T-helper 2 cell treated with Interferon-gamma antibody and Interleukin-4, amounts not matched to agents 5 μg/mL and 100 μg/mL, for 36 hours (primary cell): Measurements from ENCODE around the gene ARHGAP11B.
"Not testable (repeated sequence)": the region's sequence is repeated elsewhere in the genome, so short reads cannot be mapped to it uniquely, and the experiment has no call there.

Source experiments
- DNase-seq: peaks from one replicate; pipeline ENCODE4 v3.0.0; 2021; ENCODE audit warnings: low spot score
- H3K27ac Mint-ChIP-seq: one replicate; pipeline ENCODE4 v1.8.0; 2021; ENCODE audit warnings: mild to moderate bottlenecking, mixed read lengths
- H3K27me3 Mint-ChIP-seq: one replicate; pipeline ENCODE4 v1.8.0; 2021; ENCODE audit warnings: low read depth, mixed read lengths
- H3K36me3 Mint-ChIP-seq: one replicate; pipeline ENCODE4 v1.8.0; 2021; ENCODE audit warnings: low read depth, mixed read lengths
- H3K4me1 Mint-ChIP-seq: one replicate; pipeline ENCODE4 v1.8.0; 2021; ENCODE audit warnings: low read depth, mixed read lengths
- H3K4me3 Mint-ChIP-seq: one replicate; pipeline ENCODE4 v1.8.0; 2022; ENCODE audit warnings: mild to moderate bottlenecking, moderate library complexity, mixed read lengths
- H3K9me3 Mint-ChIP-seq: one replicate; pipeline ENCODE4 v1.8.0; 2021; ENCODE audit warnings: mixed read lengths

ARHGAP11B gene

DNA sequence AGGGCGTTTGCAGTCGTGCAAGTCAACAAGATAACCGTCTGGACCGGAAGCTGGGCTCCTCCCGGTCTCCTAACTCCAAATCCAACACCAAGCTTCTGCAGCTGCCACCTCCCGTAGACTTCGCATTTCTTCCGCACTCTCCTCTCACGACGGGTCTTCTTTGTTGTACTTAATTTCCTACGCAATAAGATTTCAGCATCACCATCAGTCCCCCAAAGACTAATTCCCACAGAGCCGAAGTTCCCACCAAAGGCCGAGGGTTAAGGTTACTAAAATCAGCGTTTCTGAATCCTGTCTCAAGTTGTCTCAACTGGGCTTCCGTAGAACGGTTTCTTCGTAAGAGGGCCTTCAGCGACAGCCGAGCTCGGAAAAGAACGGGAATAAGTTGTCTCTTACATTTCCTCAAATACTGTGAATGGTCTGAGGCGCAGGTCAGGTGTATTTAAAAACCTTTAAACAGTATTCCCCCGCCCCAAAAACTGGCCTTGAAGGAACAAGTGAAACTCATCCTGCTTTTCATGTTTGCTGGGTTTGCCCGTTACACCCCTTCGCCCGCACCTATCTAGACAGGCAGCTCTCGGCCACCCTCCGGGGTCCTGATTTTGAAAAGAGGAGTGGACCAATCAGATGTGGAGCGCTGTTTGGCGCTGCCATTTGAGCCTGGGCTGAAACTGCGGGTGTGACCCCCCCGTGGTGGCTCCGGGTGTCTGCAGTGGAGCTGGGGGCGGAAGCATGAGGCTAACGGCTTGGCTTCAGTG is at the start of gene ARHGAP11B:
TSS of gene ARHGAP11B (plus strand) at position 693 of the 758 bp plus-strand sequence.
- H3K36me3 Mint-ChIP-seq, result peaks cover 23% of the 10 kb centered on the region
- peak within 1 kb of the TSS; percentile 93 for H3K27ac Mint-ChIP-seq
- peak; percentile 96 for DNase-seq
- H3K27me3 Mint-ChIP-seq, H3K9me3 Mint-ChIP-seq: not testable (repeated sequence)
- peak within 1 kb of the TSS; percentile 93 for H3K4me3 Mint-ChIP-seq
- H3K4me1 Mint-ChIP-seq, result peaks cover 18% of the 10 kb centered on the region

DNA sequence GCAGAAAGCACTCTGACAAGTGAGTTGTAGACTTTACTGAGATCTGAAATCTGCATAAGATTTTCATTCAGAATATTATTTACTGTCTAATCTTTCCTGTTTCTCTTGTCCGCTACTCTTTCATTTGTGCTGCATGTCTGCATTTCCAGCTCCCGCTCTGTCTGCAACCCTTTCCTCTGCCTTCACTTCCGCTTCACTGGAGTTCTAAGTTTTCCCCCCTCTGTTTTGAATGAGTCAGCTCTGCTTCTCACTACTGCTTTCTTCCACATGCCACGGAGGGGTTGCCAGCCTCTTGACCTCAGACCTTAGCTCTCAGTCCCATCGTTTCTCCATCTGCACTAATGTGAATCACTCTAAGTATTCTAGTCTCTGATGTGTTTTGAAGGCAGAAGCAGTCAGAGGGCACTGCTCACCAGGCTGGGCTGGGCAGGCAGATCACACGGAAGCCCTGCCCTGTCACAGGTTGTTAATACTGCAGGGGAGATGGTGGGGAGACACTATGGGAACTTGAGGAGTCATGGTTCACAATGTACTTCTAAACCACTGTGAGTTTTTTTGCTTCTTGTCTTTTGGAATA is 46.4 kb upstream of the ARHGAP11B start:
- not testable (repeated sequence) for H3K4me1 Mint-ChIP-seq, H3K4me3 Mint-ChIP-seq

DNA sequence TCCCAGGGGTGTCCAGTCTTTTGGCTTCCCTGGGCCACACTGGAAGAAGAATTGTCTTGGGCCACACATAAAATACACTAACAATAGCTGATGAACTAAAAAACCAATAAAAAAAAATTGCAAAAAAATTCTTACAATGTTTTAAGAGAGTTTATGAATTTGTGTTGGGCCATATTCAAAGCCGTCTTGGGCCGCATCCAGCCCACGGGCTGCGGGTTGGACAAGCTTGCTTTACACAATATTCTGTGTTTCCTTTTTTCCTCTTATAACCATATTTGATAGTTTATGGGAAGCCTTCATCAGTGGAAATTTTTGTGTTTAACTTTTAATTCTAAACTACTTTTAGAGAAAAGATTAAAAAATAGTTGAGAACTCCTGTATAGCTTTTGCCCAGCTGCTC is 45.2 kb upstream of the ARHGAP11B start:
- H3K9me3 Mint-ChIP-seq, H3K27ac Mint-ChIP-seq, H3K36me3 Mint-ChIP-seq, H3K27me3 Mint-ChIP-seq, DNase-seq, H3K4me3 Mint-ChIP-seq, H3K4me1 Mint-ChIP-seq: not testable (repeated sequence)

More for the DNA sequence above, 46.4 kb upstream of the ARHGAP11B start:
- H3K36me3 Mint-ChIP-seq, DNase-seq, H3K27me3 Mint-ChIP-seq, H3K9me3 Mint-ChIP-seq, H3K27ac Mint-ChIP-seq: not testable (repeated sequence)

DNA sequence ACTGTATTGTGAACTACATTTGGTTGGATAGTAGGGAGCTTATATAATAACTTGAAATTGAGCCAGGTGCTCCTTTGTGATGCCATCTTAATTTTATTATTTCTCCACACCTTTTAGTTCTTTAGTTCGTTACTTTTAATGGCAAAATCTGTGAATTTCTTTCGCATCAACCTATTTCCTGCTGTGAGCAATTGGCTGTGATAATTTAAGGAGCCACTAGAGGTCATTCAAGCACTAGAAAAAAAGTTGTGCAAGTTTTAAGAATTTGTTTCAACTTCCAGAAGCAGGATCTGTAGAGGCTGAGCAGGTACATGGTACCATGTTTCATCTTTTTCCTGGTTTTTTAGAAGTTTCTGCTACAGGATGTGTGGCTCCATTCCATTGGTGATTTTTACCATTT is 27.0 kb upstream of the ARHGAP11B start:
- not testable (repeated sequence) for DNase-seq, H3K4me1 Mint-ChIP-seq, H3K27ac Mint-ChIP-seq, H3K27me3 Mint-ChIP-seq, H3K4me3 Mint-ChIP-seq, H3K36me3 Mint-ChIP-seq, H3K9me3 Mint-ChIP-seq

DNA sequence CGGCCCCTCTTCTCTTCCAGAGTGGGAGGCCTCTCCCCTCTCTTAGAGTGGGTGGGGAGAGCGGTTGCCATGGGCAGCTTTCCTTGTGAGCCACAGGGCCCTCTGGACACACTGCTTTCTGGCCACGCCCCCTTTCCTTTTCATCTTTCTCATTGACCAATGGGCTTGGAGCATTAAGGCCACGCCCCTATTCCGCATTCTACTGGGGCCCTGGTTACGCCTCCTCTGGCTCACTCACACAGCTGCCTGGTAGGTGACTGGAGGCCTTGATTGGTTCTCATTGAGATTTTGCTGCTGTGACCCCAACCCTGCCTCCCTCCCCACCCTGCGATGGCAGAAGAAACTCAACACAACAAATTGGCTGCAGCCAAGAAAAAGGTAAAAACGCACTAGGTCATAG is 22.1 kb upstream of the ARHGAP11B start, which contains the start of gene GOLGA8H:
TSS of gene GOLGA8H (plus strand) at position 233 of the 400 bp plus-strand sequence. CDS start at position 331, 98 bp downstream.
- not testable (repeated sequence) for H3K36me3 Mint-ChIP-seq, H3K27me3 Mint-ChIP-seq, H3K4me1 Mint-ChIP-seq, DNase-seq, H3K4me3 Mint-ChIP-seq, H3K27ac Mint-ChIP-seq, H3K9me3 Mint-ChIP-seq

DNA sequence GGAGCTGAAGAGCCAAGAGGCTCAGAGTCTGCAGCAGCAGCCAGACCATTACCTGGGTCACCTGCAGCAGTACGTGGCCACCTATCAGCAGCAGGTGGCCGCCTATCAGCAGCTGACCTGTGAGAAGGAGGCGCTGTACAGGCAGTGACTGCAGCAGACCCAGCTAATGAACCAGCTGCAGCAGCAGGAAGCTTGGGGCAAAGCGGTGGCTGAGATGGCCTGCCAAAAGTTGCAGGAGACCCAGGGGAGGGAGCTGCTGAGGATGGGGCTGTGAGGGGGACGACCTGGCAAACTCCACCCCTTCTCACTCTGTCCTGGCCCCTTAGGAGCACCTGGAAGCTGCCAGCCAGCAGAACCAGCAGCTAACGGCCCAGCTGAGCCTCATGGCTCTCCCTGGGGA is 13.7 kb upstream of the ARHGAP11B start:
- H3K4me1 Mint-ChIP-seq, H3K9me3 Mint-ChIP-seq, H3K27ac Mint-ChIP-seq, H3K27me3 Mint-ChIP-seq, DNase-seq, H3K36me3 Mint-ChIP-seq, H3K4me3 Mint-ChIP-seq: not testable (repeated sequence)

DNA sequence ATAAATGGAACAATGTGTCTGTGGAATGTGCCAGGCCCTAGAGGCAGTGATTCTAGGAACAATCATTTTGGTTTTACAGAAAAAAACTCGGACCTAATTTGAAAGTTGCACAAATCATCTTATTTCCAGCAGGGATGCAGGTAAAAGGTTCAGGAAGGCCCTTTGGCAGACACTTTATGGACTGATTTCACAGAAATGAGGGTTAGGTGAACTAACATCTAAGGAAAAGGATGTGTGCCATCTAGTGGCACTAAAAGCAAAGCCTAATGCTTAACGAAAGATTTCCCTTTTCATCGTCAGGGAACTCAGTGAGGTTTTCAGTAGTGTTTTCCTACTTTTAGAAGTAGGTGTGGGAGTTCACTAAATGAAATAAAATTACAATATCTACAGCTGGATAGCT is 4.6 kb upstream of the ARHGAP11B start:
- not testable (repeated sequence) for H3K27ac Mint-ChIP-seq, H3K27me3 Mint-ChIP-seq, H3K4me3 Mint-ChIP-seq, DNase-seq, H3K4me1 Mint-ChIP-seq, H3K9me3 Mint-ChIP-seq, H3K36me3 Mint-ChIP-seq

DNA sequence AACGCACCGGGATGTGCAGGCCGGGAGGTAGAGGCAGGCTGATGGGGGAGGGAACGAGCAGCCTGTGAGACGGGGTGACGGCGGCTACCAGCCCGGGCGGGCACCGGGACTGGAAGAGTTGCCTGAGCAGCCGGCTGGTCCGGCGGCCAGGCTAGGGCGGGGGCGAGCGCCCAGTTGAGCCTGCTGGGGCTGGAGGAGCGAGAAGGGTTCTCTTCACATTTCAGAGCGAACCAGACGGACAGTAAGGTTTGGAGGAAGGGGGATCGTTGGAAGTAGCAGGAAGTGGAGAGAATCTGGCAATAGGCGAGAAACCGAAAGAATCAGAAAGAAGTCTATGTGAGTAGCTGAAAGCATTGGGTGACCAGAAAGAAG is 252 bp downstream of the ARHGAP11B start:
- H3K9me3 Mint-ChIP-seq, H3K27me3 Mint-ChIP-seq, DNase-seq: not testable (repeated sequence)
- H3K27ac Mint-ChIP-seq, result peak overlapping the region; percentile 93
- peaks cover 18% of the 10 kb centered on the region for H3K4me1 Mint-ChIP-seq
- H3K36me3 Mint-ChIP-seq, result peaks cover 23% of the 10 kb centered on the region
- H3K4me3 Mint-ChIP-seq, result peak overlapping the region; percentile 93

DNA sequence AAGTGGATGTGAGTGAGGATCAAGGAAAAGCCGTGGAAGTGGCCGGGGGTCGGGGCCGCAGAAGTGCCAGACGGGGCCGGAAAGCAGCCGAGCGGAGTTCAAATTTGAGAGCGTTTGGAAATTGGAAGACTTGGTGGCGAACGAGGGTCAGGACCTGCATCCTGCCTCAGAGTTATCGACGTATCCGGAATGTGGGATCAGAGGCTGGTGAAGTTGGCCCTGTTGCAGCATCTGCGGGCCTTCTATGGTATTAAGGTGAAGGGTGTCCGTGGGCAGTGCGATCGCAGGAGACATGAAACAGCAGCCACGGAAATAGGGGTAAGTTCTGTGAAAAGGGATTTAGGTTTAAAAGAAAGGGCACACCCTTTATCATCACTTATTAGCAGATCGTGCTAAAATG is 704 bp downstream of the ARHGAP11B start:
- H3K27ac Mint-ChIP-seq, result peak overlapping the region; percentile 93
- H3K27me3 Mint-ChIP-seq, H3K9me3 Mint-ChIP-seq, DNase-seq: not testable (repeated sequence)
- peaks cover 23% of the 10 kb centered on the region for H3K36me3 Mint-ChIP-seq
- H3K4me3 Mint-ChIP-seq, result peak overlapping the region; percentile 93
- H3K4me1 Mint-ChIP-seq, result peaks cover 18% of the 10 kb centered on the region

DNA sequence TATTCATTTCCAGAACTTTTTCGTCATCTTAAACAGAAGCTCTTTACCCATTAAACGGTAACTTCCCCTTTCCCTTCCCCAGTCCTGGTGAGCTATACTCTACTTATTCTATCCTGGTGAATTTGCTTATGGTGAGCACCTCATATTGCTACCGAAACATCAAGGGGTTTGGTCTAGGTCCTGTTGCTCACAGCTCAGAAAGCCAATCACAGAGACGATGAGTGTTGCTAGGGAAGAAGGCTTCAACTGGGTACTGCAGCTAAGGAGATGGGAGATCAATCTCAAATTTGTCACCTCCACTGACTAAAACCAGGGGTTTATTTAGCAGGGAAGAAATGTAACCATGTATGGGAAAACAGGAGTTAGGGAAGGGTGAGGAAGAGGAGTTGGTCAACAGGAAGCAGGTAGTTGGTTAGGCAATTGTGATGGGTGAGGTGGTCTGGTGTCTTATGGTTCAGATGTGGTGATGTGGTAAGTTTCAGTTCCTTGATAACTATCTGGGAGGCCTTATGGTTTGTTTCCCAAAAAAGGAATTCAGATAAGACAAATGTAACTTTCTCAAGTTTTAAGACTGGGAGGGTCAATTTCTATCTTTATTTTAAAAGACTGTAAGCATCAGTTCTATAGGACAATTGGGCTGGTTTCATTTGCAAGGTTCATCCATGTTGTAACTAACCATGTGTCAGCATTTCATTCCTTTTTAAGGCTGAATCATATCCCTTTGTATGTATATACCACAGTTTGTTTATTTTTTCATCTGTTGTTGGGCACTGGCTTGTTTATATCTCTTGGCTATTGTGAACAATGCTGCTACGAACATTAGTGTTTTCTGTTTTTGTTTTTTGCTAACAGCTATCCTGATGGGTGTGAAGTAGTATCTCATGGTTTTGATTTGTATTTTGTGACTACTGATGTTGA is 24.3 kb downstream of the ARHGAP11B start:
- H3K27ac Mint-ChIP-seq, result peak overlapping the region; percentile 74
- peak overlapping the region; percentile 58 for H3K4me3 Mint-ChIP-seq
- no peak for DNase-seq
- no peaks in the 10 kb centered on the region for H3K9me3 Mint-ChIP-seq
- no peaks in the 10 kb centered on the region for H3K27me3 Mint-ChIP-seq
- H3K36me3 Mint-ChIP-seq, result peaks cover 60% of the 10 kb centered on the region
- peaks cover 44% of the 10 kb centered on the region for H3K4me1 Mint-ChIP-seq

DNA sequence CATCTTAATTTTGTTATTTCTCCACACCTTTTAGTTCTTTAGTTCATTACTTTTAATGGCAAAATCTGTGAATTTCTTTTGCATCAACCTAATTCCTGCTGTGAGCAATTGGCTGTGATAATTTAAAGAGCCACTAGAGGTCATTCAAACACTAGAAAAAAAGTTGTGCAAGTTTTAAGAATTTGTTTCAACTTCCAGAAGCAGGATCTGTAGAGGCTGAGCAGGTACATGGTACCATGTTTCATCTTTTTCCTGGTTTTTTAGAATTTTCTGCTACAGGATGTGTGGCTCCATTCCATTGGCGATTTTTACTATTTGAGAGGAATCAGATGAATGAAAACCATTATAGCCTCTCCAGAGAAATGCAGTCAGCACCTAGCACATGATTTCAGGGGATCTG is 35.2 kb downstream of the ARHGAP11B start:
- peaks cover 26% of the 10 kb centered on the region for H3K36me3 Mint-ChIP-seq
- DNase-seq, H3K27me3 Mint-ChIP-seq, H3K4me1 Mint-ChIP-seq, H3K4me3 Mint-ChIP-seq, H3K9me3 Mint-ChIP-seq, H3K27ac Mint-ChIP-seq: not testable (repeated sequence)

DNA sequence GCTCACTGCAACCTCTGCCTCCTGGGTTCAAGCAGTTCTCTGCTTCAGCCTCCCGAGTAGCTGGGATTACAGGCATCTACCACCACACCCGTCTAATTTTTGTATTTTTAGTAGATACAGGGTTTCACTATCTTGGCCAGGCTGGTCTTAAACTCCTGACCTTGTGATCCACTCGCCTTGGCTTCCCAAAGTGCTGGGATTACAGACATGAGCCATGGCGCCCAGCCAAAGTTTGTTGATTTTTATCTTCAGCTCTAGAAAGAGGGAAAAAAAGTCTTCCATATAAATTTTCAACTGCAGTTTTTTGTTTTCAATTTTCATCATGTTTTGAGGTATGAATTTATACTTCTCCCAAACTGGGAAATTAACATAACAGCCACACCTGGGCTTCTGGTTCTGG is 43.7 kb downstream of the ARHGAP11B start:
- H3K27ac Mint-ChIP-seq, DNase-seq: not testable (repeated sequence)

DNA sequence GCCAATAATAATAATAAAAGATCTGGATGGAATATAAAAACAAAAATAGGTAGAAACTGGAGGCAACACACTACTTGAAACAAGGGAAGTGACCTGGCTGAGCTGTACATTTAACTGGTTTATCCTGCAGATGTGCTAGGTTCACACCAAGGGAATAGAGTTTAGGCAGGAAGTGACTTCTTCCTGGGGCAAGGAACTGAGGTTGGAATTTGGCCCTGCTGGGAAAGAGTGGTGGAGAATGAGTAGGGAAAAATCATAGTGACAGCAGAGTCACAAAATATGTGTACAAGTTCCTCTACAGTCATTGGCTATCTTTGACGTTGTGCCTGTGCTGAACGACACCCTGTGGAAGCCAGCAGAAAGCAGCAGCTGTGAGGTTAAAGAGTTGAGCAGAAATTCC is 44.1 kb downstream of the ARHGAP11B start:
- DNase-seq, result no peak
- Mint-ChIP-seq H3K9me3 (no peaks in the 10 kb centered on the region), H3K4me3 (no peak overlapping the region), H3K27me3 (no peaks in the 10 kb centered on the region), H3K36me3 (peaks cover 54% of the 10 kb centered on the region), H3K27ac (no peak overlapping the region), H3K4me1 (peaks cover 7% of the 10 kb centered on the region)

More for the DNA sequence above, 43.7 kb downstream of the ARHGAP11B start:
- H3K9me3 Mint-ChIP-seq, H3K4me3 Mint-ChIP-seq, H3K4me1 Mint-ChIP-seq, H3K27me3 Mint-ChIP-seq: not testable (repeated sequence)
- peaks cover 53% of the 10 kb centered on the region for H3K36me3 Mint-ChIP-seq

DNA sequence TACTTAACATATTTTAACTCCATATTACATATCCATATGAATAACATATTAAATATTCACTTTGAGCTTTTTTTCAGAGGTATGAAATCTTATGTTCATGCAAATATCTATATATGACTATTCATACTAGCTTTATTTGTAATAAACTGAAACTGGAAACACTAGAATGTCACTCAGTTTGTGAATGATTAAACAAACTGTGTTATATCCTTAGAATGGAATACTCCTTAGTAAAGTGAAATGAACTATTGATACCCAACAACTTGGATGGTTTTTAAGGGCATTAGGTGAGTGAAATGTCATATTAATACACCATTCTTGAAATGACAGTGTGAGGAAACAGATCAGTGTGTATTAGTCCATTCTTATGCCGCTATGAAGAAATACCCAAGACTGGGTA is 45.4 kb downstream of the ARHGAP11B start:
- DNase-seq, result no peak
- no peak overlapping the region for H3K4me3 Mint-ChIP-seq
- H3K36me3 Mint-ChIP-seq, result peaks cover 53% of the 10 kb centered on the region
- H3K27me3 Mint-ChIP-seq, result no peaks in the 10 kb centered on the region
- no peaks in the 10 kb centered on the region for H3K9me3 Mint-ChIP-seq
- H3K4me1 Mint-ChIP-seq, result peaks cover 7% of the 10 kb centered on the region
- no peak overlapping the region for H3K27ac Mint-ChIP-seq
